Measurements from ENCODE around the gene ABCA13.

Gene ABCA13

GRCh38 chr7:48537561-48537960 is 366.3 kb downstream of the ABCA13 start:
- H3K4me3 ChIP-seq (replicated peaks; ENCODE audit: insufficient read depth, low read length) = no peak overlapping the region
- DNase-seq (ENCODE audit: low read depth in 1 of 2, low spot score in 1 of 2) = no peak
- no peak for TF ChIP-seq REST (IDR thresholded peaks at IDR 0.05; ENCODE audit: insufficient replicate concordance, low read depth)
- TF ChIP-seq GABPA (IDR thresholded peaks at IDR 0.05; ENCODE audit: low read depth) = no peak
- TF ChIP-seq POLR2AphosphoS5 (IDR thresholded peaks at IDR 0.05; ENCODE audit: low read depth) = no peak
- TF ChIP-seq SPI1 (IDR thresholded peaks at IDR 0.05; ENCODE audit: borderline replicate concordance, low read depth) = no peak
- TF ChIP-seq CTCF (IDR thresholded peaks at IDR 0.05; ENCODE audit: insufficient read depth, low read length) = no peak
- H3K27ac ChIP-seq (replicated peaks) = no peak overlapping the region
- no peaks in the 10 kb centered on the region for H3K27me3 ChIP-seq (ENCODE audit: insufficient read depth, poor library complexity, severe bottlenecking)

GRCh38 chr7:48540746-48541145 is 369.5 kb downstream of the ABCA13 start:
- DNase-seq (ENCODE audit: low read depth in 1 of 2, low spot score in 1 of 2) = no peak
- H3K27me3 ChIP-seq (ENCODE audit: insufficient read depth, poor library complexity, severe bottlenecking) = no peaks in the 10 kb centered on the region
- no peak overlapping the region for H3K27ac ChIP-seq (replicated peaks)
- TF ChIP-seq SPI1 (IDR thresholded peaks at IDR 0.05; ENCODE audit: borderline replicate concordance, low read depth) = peak; percentile 27; the same call in 1 of the 2 replicates
- TF ChIP-seq CTCF (IDR thresholded peaks at IDR 0.05; ENCODE audit: insufficient read depth, low read length) = no peak
- H3K4me3 ChIP-seq (replicated peaks; ENCODE audit: insufficient read depth, low read length) = no peak overlapping the region

- Histone ChIP-seq H3K27ac (replicated peaks) (no peak overlapping the region), H3K27me3 (ENCODE audit: insufficient read depth, poor library complexity, severe bottlenecking) (no peaks in the 10 kb centered on the region), H3K4me3 (replicated peaks; ENCODE audit: insufficient read depth, low read length) (no peak overlapping the region)
- TF ChIP-seq CTCF (IDR thresholded peaks at IDR 0.05; ENCODE audit: insufficient read depth, low read length) = no peak
- TF ChIP-seq POLR2AphosphoS5 (IDR thresholded peaks at IDR 0.05; ENCODE audit: low read depth) = no peak
- no peak for TF ChIP-seq SPI1 (IDR thresholded peaks at IDR 0.05; ENCODE audit: borderline replicate concordance, low read depth)
- TF ChIP-seq GABPA (IDR thresholded peaks at IDR 0.05; ENCODE audit: low read depth) = no peak
- no peak for TF ChIP-seq REST (IDR thresholded peaks at IDR 0.05; ENCODE audit: insufficient replicate concordance, low read depth)
- DNase-seq (ENCODE audit: low read depth in 1 of 2, low spot score in 1 of 2) = no peak
Observed at GRCh38 chr7:48548667-48549066, 377.4 kb downstream of the ABCA13 start.

GRCh38 chr7:48551652-48552051 is 380.4 kb downstream of the ABCA13 start:
- H3K4me3 ChIP-seq (replicated peaks; ENCODE audit: insufficient read depth, low read length) = no peak overlapping the region
- no peak for DNase-seq (ENCODE audit: low read depth in 1 of 2, low spot score in 1 of 2)
- no peak for TF ChIP-seq REST (IDR thresholded peaks at IDR 0.05; ENCODE audit: insufficient replicate concordance, low read depth)
- no peak for TF ChIP-seq GABPA (IDR thresholded peaks at IDR 0.05; ENCODE audit: low read depth)
- no peak for TF ChIP-seq CTCF (IDR thresholded peaks at IDR 0.05; ENCODE audit: insufficient read depth, low read length)
- TF ChIP-seq POLR2AphosphoS5 (IDR thresholded peaks at IDR 0.05; ENCODE audit: low read depth) = no peak
- no peak for TF ChIP-seq SPI1 (IDR thresholded peaks at IDR 0.05; ENCODE audit: borderline replicate concordance, low read depth)

More at GRCh38 chr7:48551652-48552051, 380.4 kb downstream of the ABCA13 start:
- Histone ChIP-seq H3K27ac (replicated peaks) (no peak overlapping the region), H3K27me3 (ENCODE audit: insufficient read depth, poor library complexity, severe bottlenecking) (no peaks in the 10 kb centered on the region)
